ENCODE data around the gene ABCG4. TPM values are rescaled to one million over a fixed set of nuclear protein-coding genes. Genes with fewer than 3 reads are reported as not detected.

The ABCG4 gene
- total and polyA plus RNA-seq, 9 of the 15 experiments (the other 6 are each of a cell fraction or from before 2014, with no cell fraction given): 0.03 to 0.11 (median 0.07) TPM; not detected in 4

GRCh38 chr11:119187123-119187892, 38.5 kb downstream of the ABCG4 start:
- no TSS peak for BruUV-seq (replicated peaks)
- ChIA-PET POLR2A (no interaction called here), CTCF (ENCODE audit: low intra/inter-chr PET ratio) (no interaction called here)
- Histone ChIP-seq H3K36me3 (ENCODE audit: control insufficient read depth, insufficient read depth, low read length) (no peaks in the 10 kb centered on the region), H2AFZ (ENCODE audit: low read depth, low read length) (no peak overlapping the region), H3K4me3 (no peak overlapping the region), H3K27me3 (ENCODE audit: control insufficient read depth in 2 of 2, insufficient read depth in 2 of 2, low read length in 2 of 2) (peaks cover 0 to 5% of the 10 kb centered on the region in 2 experiments; a peak in 2 of 5 replicates), H3K79me2 (ENCODE audit: control insufficient read depth, insufficient read depth, low read length) (no peaks in the 10 kb centered on the region), H4K20me1 (replicated peaks; ENCODE audit: control insufficient read depth, insufficient read depth, low read length) (no peaks in the 10 kb centered on the region), H3K9ac (ENCODE audit: insufficient read depth in 1 of 2, low read depth in 2 of 2, low read length in 2 of 2) (peak overlapping the region in 1 of 2 experiments; percentile 68; a peak in 2 of 4 replicates), H3K27ac (ENCODE audit: extremely low read depth, low read depth, low read length) (no peak overlapping the region), H3K9me1 (ENCODE audit: control insufficient read depth, insufficient read depth, low read length) (no peaks in the 10 kb centered on the region), H3K4me1 (replicated peaks in 1 of 2; ENCODE audit: control insufficient read depth in 2 of 2, insufficient read depth in 2 of 2, low read length in 2 of 2) (peaks cover 7 to 35% of the 10 kb centered on the region in 2 experiments; a peak in 4 of 5 replicates), H3K4me2 (ENCODE audit: insufficient read depth, low read length) (no peak overlapping the region), H3K9me3 (replicated peaks; ENCODE audit: control insufficient read depth, insufficient read depth, low read depth, low read length) (no peaks in the 10 kb centered on the region)
- intact Hi-C loops (cut with micrococcal nuclease): no loop called here
- ATAC-seq (peak; percentile 18; the same call in 1 of the 3 replicates), FAIRE-seq (no peak), DNase-seq (ENCODE audit: extremely low read depth in 1 of 4, low spot score in 3 of 4) (peak in 2 of 4 experiments; percentile 63 to 65)
- in situ Hi-C loops (cut with MboI): no loop called here
- no peak for TF ChIP-seq NFRKB (IDR thresholded peaks at IDR 0.05; ENCODE audit: low read depth)
- peak; percentile 43; the same call in 1 of the 2 replicates for TF ChIP-seq VEZF1 (CRISPR knock-in tag; IDR thresholded peaks at IDR 0.05)
- TF ChIP-seq ZNF76 (CRISPR knock-in tag; IDR thresholded peaks at IDR 0.05; ENCODE audit: borderline replicate concordance): no peak
- WGBS (ENCODE audit: insufficient coverage, low coverage, missing lambda C conversion rate): 29% methylated on average over 19 of the region's 21 CpGs
